Left colon (tissue), 2 donors: ENCODE results near the gene MLXIPL. TPM values are rescaled to one million over a fixed set of nuclear protein-coding genes. Genes with fewer than 3 reads are reported as not detected.
"Not testable (repeated sequence)": the region's sequence is repeated elsewhere in the genome, so short reads cannot be mapped to it uniquely, and the experiment has no call there.

ENCODE experiments used
- ATAC-seq: fragments of 200-7000 bp; cut with Tn5 transposase; one replicate; pipeline ENCODE4 v1.9.1; 2020; ENCODE audit warnings: mild to moderate bottlenecking, moderate library complexity
- DNase-seq, 2 donors: peaks; one replicate each; pipeline ENCODE4 v3.0.0-alpha.2; 2020
- intact Hi-C, 2 donors: fragments of 100-400 bp; cut with DNase I in 1 of 2; cut with micrococcal nuclease in 1 of 2; formaldehyde crosslinking; loops; one replicate each; pipeline versions ENCODE4 v1.11.2 to v1.14.0; 2022; cut with DNase I, micrococcal nuclease
- total RNA-seq, 2 donors: library from RNA; stranded (reverse); fragmentation: NEBNext Ultra II Directional; extraction: Animal tissue kit (Norgen Biotek cat#: 25700); gene quantifications; one replicate each; pipeline ENCODE4 v1.2.1, GENCODE V29; 2021
- donor health status: DM: no; HTN: no; CAD: no.
- donor health status: DM: yes; HTN: yes; CAD: no.

The MLXIPL gene
- total RNA-seq, 2 donors from 2014 or later, result 13.2 to 23.3 TPM

GRCh38 chr7:73619394-73619793 lies 4.9 kb downstream of the MLXIPL start:
- not testable (repeated sequence) for DNase-seq, ATAC-seq
- intact Hi-C loops, result loop anchor here in 1 of 2 donors (10.0 kb wide), 1 partner anchor 45 kb away; the partner anchor contains the start of gene VPS37D

DNA sequence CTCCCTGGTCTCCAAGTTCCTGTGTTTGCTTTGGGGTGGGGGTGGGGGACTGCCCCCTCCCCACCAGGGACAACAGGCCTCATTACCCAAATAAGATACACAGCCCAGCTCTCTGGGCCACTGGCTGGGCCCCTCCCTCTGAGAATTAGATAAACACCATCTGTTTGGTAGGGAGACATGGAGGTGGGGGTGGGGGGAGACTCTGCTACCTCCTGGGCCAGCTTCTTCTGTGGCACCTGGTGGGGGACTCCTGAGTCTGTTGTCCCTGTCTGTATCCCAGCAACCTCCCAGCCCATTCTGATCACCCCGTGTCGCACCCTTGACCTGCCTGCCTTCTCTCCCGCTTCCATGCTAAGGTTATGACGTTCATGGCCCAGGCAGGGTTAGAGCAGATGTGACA lies 5.8 kb downstream of the MLXIPL start:
- intact Hi-C loops, result loop anchor here in 1 of 2 donors (10.0 kb wide), 1 partner anchor 46 kb away; the partner anchor contains the start of gene VPS37D
- DNase-seq, result no peak
- ATAC-seq, result no peak

GRCh38 chr7:73617520-73617919 lies 6.8 kb downstream of the MLXIPL start:
- not testable (repeated sequence) for DNase-seq, ATAC-seq
- intact Hi-C loops, result loop anchor here in 1 of 2 donors (10.0 kb wide), 1 partner anchor 47 kb away; the partner anchor contains the start of gene VPS37D

DNA sequence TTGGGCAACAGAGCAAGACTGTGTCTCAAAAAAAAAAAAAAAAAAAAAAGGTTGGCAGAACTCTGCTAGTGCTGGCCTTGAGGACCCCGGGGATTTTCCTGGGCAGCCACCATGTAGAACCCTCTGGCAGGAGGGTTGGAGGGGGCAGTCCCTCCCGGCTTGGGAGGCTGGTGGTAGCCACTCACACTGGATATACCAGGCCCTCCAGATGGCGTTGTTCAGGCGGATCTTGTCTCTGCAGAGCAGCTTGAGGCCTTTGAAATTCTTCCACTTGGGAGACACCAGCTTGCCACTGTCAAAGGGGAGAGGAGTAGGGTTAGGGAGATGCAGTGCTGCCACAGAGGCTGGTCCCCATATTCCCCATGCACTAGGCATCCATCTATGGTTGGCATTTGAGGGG lies 8.4 kb downstream of the MLXIPL start:
- no peak for DNase-seq
- intact Hi-C loops, result loop anchor here in 1 of 2 donors (10.0 kb wide), 1 partner anchor 49 kb away; the partner anchor contains the start of gene VPS37D
- no peak for ATAC-seq

DNA sequence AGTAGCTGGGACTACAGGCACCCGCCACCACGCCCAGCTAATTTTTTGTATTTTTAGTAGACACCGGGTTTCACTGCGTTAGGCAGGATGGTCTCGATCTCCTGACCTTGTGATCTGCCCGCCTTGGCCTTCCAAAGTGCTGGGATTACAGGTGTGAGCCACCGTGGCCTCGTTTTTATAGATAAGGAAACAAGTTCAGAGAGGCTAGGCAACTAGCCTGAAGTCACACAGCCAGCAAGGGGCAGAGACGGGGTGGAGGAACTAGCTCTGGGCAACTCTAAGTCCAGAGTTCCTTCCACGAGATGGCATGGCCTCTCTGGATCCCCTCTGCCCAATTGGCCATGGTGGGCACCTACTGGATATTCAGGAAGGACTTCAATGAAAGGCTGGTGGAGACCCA lies 9.4 kb downstream of the MLXIPL start:
- not testable (repeated sequence) for ATAC-seq, DNase-seq
- intact Hi-C loops, result loop anchor here in 1 of 2 donors (10.0 kb wide), 1 partner anchor 50 kb away; the partner anchor contains the start of gene VPS37D

DNA sequence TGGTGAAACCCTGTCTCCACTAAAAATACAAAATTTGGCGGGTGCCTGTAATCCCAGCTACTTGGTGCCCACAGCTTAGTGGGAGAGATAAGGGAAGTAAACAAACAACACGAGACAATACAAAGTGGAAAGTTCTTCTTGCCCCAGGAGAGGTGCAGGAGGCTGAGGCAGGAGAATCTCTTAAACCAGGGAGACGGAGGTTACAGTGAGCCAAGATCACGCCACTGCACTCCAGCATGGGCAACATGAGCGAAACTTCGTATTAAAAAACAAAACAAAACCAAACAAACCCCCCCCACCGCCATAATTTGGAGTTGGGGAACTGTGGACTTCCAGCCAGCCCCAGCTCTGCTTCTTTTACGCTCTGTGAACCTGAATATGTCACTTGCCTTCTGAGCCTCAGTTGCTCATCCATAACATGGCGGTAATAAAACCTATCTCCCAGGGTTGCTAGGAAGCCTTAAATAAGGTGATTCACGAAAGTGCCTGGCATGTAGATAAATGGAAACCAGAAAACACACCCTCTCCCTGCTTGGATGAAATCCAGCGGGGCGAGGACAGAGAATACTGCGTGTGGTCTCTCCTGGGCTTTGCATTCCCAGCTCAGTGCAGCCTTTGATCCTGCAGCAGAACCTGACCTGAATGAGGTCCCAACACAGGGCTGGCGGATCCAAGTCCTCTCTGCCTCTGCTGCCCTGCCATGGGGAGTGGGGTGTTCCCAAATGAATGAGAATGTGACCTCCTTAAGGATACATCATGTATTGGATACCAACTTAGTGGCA lies 10.2 kb downstream of the MLXIPL start:
- intact Hi-C loops, result loop anchor here in 1 of 2 donors (10.0 kb wide), 1 partner anchor 51 kb away; the partner anchor contains the start of gene VPS37D
- peak in 1 of 2 donors; percentile 26 for DNase-seq
- peak; percentile 35 for ATAC-seq

DNA sequence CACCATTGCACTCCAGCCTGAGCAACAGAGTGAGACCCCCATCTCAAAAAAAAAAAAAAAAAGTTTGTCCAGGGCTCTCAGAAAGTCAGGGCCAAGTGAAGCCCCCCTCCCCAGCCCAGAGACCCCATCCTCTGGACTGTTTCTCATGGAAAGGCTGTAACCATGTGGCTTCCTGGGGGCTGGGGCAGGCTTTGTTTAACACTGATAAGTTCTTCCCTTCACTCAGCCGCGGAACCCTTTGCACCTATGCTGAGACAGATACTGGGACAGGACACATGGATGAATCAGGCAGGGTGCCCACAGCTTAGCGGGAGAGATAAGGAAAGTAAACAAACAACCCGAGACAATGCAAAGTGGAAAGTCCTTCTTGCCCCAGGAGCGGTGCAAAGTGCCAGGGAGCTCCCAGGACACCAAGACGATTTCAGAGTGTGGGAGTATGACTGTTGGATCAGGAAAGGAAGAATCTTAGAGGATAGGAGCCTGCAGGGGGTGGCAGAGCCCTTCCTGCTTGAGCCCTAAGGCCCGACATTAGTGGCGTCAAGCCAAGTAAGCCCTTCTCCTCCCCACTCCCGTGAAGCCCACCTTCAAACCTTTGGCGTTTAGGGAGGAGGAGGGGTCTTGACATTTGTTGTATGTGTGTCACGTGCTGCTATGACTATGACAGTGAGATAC lies 11.6 kb downstream of the MLXIPL start:
- peak; percentile 95 for ATAC-seq
- peak; percentile 81 to 89 for DNase-seq
- intact Hi-C loops, result loop anchor here in 1 of 2 donors (10.0 kb wide), 1 partner anchor 52 kb away; the partner anchor contains the start of gene VPS37D

GRCh38 chr7:73611017-73611555 lies 13.2 kb downstream of the MLXIPL start:
- intact Hi-C loops, result loop anchor here in 1 of 2 donors (10.0 kb wide), 1 partner anchor 54 kb away; the partner anchor contains the start of gene VPS37D
- no peak for DNase-seq
- no peak for ATAC-seq

DNA sequence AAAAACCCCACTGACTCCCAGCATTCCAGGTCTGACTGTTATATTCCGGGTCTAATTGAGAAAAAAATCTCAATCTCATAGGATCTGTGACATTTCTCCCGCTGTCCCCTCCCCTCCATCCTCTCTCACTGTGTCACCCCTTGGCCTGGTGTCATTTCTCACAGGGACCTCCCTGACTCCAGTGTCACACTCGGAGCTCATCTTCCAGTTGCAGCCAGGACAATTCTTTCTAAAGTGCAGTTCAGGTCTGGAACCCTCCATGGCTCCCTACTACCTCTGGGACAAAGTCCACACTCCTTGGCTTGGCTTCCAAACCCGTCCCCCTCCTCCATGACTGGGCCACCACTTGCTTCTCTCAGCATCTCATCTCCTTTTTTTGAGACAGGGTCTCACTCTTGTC lies 14.2 kb downstream of the MLXIPL start:
- intact Hi-C loops, result loop anchor here in 1 of 2 donors (10.0 kb wide), 1 partner anchor 55 kb away; the partner anchor contains the start of gene VPS37D
- ATAC-seq (no peak), DNase-seq (no peak)

GRCh38 chr7:73607692-73607983 lies 16.7 kb downstream of the MLXIPL start:
- ATAC-seq, result peak; percentile 3

DNA sequence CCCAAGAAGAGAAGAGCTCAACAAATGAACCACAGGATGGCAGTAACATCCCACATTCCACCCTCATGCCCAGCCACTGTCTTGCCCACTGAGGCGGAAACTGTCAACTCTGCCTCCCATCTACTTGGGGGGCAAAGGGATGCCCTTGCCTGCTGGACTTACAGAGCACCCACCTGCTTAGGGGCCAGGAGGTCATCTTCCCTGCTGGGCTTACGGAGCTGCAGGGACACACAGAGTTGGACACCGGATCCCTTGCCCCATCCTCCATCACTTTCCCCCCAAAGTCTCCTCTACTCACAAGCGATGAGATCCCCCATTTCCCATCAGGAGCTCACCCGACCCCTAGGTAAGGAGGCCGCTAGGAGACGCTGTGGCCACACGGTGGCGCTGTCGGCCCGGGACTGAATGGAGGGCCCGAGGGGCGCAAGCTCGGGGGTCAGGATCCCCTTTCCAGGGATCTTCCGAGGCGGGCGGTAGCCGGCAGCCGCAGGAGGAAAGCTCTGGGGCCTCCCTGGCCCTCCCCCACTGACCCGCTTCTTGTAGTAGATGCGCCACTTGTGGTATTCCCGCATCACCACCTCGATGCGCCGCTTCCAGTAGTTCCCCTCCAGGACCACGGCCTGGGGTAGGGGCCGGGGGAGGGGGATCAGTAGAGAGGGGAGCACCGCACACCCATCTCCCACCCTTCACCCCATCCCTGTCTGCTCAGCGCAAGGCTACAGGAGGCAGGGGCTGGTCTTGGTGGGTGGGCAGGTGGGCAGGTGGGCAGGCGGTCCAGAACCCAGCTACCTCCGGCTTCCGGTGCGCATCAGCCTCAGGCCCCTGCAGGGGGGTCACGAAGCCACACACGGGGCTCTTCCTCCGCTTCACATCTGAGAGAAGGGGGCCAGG lies 17.3 kb downstream of the MLXIPL start:
- ATAC-seq (peak; percentile 59), DNase-seq (peak in 1 of 2 donors; percentile 66)
- intact Hi-C loops, result loop anchor here (5.0 kb wide), 1 partner anchor 120 kb away; no protein-coding TSS in a partner anchor

More at GRCh38 chr7:73607692-73607983, 16.7 kb downstream of the MLXIPL start:
- DNase-seq, result not testable (repeated sequence)
- intact Hi-C loops, result loop anchor here (5.0 kb wide), 1 partner anchor 120 kb away; no protein-coding TSS in a partner anchor

DNA sequence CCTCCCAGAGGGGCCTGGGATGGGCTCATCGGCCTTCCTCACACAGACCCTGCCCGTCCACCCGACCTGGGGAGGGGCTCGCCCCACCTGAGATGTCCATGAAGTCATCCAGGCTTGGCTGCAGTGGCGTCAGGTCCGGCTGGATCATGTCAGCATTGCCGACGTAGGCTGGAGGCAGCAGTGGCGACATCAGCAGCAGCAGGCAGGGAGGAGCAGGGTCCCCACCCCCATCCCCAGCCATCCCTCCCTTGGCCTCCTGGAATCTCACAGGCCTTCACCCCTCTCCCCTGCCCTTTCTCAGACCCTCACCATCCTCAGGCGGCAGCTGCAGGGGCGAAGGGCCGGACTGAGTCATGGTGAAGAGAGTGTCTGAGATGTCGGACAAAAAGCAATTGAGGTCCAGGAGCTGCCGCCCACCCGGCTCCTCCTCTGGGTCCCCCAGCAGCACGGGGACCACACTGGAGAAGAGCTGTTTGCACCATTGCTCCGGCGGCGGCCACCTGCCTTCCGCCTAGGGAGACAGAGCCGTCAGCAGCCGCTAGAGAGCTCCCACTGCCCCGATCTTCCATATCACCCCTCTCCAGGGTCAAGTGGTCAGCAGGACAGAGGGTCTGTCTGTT lies 18.6 kb downstream of the MLXIPL start:
- intact Hi-C loops, result loop anchor here (5.0 kb wide), 1 partner anchor 122 kb away; no protein-coding TSS in a partner anchor
- ATAC-seq, result no peak
- no peak for DNase-seq

GRCh38 chr7:73602721-73603651 lies 21.3 kb downstream of the MLXIPL start:
- intact Hi-C loops, result no loop called here
- no peak for DNase-seq
- peak; percentile 15 for ATAC-seq

- intact Hi-C loops, result no loop called here
- ATAC-seq (no peak), DNase-seq (no peak)
Observed at GRCh38 chr7:73599916-73600315, 24.4 kb downstream of the MLXIPL start.

- ATAC-seq (no peak), DNase-seq (no peak)
- intact Hi-C loops, result no loop called here
Observed at GRCh38 chr7:73599151-73599882, 25.0 kb downstream of the MLXIPL start.
